Cardiac ventricle fibroblast (primary cell): ENCODE data around the gene AVP. TPM values are rescaled to one million over a fixed set of nuclear protein-coding genes. Genes with fewer than 3 reads are reported as not detected.

Experiments used
- total RNA-seq: library from RNA; depleted of rRNA; stranded (reverse); fragments of >200 nt; gene quantifications from 2 replicates; pipeline ENCODE4 v1.2.3, GENCODE V29; 2015

AVP gene, protein sequence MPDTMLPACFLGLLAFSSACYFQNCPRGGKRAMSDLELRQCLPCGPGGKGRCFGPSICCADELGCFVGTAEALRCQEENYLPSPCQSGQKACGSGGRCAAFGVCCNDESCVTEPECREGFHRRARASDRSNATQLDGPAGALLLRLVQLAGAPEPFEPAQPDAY
- total RNA-seq, result not detected in 2 replicates

DNA sequence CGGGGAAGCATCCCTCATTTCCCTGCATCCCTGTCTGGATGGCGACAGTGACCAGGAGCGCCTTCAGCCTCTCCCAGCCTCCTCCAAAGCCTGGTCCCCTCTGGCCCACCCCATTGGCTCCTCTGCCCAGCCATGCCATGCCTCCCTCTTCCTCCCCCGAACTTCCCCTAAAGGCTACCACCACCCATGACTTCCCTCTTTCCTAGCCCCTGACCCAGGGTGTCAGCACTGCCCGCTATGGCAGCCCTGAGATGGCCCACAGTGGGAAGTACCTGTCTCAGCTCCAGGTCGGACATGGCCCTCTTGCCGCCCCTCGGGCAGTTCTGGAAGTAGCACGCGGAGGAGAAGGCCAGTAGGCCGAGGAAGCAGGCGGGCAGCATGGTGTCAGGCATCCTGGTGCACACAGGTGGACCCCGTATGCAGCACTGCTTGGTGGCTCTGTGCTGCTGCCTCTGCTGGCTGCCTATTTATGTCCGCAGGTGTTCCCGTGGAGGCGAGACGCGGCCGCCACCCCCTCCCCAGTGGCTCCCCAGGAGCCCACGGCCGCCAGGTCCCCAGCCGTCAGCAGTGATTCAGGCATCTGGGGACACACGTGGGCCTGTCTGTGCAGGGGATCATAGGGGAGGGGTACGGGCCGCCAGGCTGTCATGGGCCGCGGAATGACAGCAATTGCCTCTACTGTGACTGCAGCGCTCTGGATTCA lies at the start of gene AVP:
Gene AVP, minus strand, starts transcription at position 442 of the 703 bp plus-strand sequence. Its CDS starts 50 bp downstream, at position 392.

DNA sequence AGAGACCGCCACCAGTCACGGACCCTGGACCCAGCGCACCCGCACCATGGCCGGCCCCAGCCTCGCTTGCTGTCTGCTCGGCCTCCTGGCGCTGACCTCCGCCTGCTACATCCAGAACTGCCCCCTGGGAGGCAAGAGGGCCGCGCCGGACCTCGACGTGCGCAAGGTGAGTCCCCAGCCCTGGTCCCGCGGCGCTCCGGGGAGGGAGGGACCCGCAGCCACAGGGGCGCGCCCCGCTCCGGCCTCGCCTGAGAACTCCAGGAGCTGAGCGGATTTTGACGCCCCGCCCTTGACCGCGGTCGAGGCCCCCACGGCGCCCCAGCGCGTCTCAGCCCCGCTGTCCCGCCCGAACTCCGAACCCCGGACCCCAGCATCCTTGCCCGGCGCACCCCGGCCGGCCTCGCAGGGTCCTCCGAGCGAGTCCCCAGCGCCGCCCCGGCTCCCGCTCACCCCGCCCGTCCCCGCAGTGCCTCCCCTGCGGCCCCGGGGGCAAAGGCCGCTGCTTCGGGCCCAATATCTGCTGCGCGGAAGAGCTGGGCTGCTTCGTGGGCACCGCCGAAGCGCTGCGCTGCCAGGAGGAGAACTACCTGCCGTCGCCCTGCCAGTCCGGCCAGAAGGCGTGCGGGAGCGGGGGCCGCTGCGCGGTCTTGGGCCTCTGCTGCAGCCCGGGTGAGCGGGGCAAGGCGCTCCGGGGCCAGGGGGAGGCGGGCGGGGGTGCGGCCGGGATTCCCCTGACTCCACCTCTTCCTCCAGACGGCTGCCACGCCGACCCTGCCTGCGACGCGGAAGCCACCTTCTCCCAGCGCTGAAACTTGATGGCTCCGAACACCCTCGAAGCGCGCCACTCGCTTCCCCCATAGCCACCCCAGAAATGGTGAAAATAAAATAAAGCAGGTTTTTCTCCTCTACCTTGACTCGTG lies 12.7 kb downstream of the AVP start, which contains the start of gene OXT:
Gene OXT, plus strand, starts transcription at position 11 of the 920 bp plus-strand sequence. Its CDS starts 36 bp downstream, at position 47.

DNA sequence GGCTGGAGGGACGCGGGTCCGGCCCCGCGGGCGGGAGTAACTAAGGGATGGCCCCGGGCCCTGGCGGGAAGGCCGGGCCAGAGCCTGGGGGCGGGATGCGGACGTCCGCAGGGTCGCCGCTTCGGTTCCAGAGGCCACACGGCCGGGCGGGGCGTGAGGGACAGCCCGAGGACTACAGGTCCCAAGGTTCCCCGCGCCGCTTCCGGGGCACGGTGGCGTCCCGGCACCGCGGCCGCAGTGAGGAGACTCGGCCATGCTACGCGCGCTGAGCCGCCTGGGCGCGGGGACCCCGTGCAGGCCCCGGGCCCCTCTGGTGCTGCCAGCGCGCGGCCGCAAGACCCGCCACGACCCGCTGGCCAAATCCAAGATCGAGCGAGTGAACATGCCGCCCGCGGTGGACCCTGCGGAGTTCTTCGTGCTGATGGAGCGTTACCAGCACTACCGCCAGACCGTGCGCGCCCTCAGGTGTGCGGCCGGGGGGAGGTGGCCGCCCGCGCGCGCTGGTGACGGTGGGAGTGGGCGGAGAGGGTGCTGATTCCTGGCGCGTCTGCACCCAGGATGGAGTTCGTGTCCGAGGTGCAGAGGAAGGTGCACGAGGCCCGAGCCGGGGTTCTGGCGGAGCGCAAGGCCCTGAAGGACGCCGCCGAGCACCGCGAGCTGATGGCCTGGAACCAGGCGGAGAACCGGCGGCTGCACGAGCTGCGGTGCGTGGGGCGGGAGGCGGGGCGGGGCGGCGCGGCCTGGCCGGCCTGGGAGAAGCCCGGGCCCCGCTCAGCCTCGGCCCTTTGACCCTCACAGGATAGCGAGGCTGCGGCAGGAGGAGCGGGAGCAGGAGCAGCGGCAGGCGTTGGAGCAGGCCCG lies 38.5 kb downstream of the AVP start, which contains the start of gene MRPS26:
Gene MRPS26, plus strand, starts transcription at position 237 of the 861 bp plus-strand sequence. Its CDS starts 17 bp downstream, at position 254.

DNA sequence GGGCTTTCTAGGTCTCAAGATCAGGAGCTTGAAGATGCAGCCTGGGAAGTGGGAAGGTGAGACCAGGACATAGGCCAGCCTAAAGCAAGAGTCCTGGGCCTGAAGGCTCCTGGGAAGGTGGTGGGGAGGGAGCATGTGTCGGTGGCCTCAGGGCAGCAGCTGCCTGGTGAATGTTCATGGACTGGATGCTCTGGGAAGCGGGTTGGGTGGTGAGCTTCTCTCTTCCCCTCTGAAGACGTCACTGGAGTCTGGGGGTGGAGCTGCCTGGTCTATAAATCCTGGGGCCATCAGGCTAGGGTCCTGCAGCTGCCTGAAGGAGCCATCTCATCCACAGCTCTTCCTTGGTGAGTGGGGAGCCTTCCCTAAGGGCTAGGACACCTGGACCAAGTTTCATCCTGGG lies 41.2 kb downstream of the AVP start, which contains the start of gene GNRH2:
Gene GNRH2, plus strand, starts transcription at position 301 of the 400 bp plus-strand sequence. CDS start 793 bp downstream, outside the sequence.

Other genes starting within 250 kb of the AVP start
- gene PCED1A, start 244.1 kb downstream of the AVP start, total RNA-seq, result 34.2 and 45.4 TPM in 2 replicates
- 26.4 and 34.6 TPM in 2 replicates for gene VPS16, start 244.0 kb downstream of the AVP start, total RNA-seq
- gene PTPRA, start 211.2 kb downstream of the AVP start, total RNA-seq, result 39.4 and 44.0 TPM in 2 replicates
- gene GNRH2, start 41.1 kb downstream of the AVP start, total RNA-seq, result not detected in 2 replicates
- 31.5 and 37.0 TPM in 2 replicates for gene MRPS26, start 38.7 kb downstream of the AVP start, total RNA-seq
- gene OXT, start 13.1 kb downstream of the AVP start, total RNA-seq, result not detected in 2 replicates
- gene FASTKD5, start 75.1 kb upstream of the AVP start, total RNA-seq, result 7.2 and 7.6 TPM in 2 replicates
- gene UBOX5, start 75.1 kb upstream of the AVP start, total RNA-seq, result 3.6 and 3.7 TPM in 2 replicates
- 2.7 and 3.3 TPM in 2 replicates for gene LZTS3, start 88.8 kb upstream of the AVP start, total RNA-seq
- gene DDRGK1, start 120.0 kb upstream of the AVP start, total RNA-seq, result 45.1 and 59.9 TPM in 2 replicates
- 39.3 and 43.7 TPM in 2 replicates for gene ITPA, start 124.8 kb upstream of the AVP start, total RNA-seq
- 0.94 and 1.5 TPM in 2 replicates for gene SLC4A11, start 154.5 kb upstream of the AVP start, total RNA-seq